ENCODE data around the gene MMD.
"Not testable (repeated sequence)": the region's sequence is repeated elsewhere in the genome, so short reads cannot be mapped to it uniquely, and the experiment has no call there.

Gene MMD

GRCh38 chr17:55405600-55405999 lies 16.0 kb downstream of the MMD start:
- no peak for DNase-seq (ENCODE audit: insufficient read length, low spot score)
- no peak for TF ChIP-seq POLR2A (IDR thresholded peaks at IDR 0.05; ENCODE audit: low read depth, low read length)
- FAIRE-seq: peak; percentile 11

- FAIRE-seq; DNase-seq (ENCODE audit: insufficient read length, low spot score): not testable (repeated sequence)
Measured at GRCh38 chr17:55404197-55404596, 17.4 kb downstream of the MMD start.

- DNase-seq (ENCODE audit: insufficient read length, low spot score): no peak
- FAIRE-seq: peak; percentile 80
- TF ChIP-seq POLR2A (IDR thresholded peaks at IDR 0.05; ENCODE audit: low read depth, low read length): no peak
Measured at GRCh38 chr17:55402374-55402773, 19.3 kb downstream of the MMD start.

GRCh38 chr17:55398689-55399088 lies 22.9 kb downstream of the MMD start:
- no peak for DNase-seq (ENCODE audit: insufficient read length, low spot score)
- TF ChIP-seq POLR2A (IDR thresholded peaks at IDR 0.05; ENCODE audit: low read depth, low read length): no peak
- peak; percentile 23 for FAIRE-seq

- DNase-seq (ENCODE audit: insufficient read length, low spot score): no peak
- TF ChIP-seq POLR2A (IDR thresholded peaks at IDR 0.05; ENCODE audit: low read depth, low read length): no peak
- no peak for FAIRE-seq
Measured at GRCh38 chr17:55395803-55396505, 25.7 kb downstream of the MMD start.

GRCh38 chr17:55394357-55395021 lies 27.1 kb downstream of the MMD start:
- FAIRE-seq: no peak
- TF ChIP-seq POLR2A (IDR thresholded peaks at IDR 0.05; ENCODE audit: low read depth, low read length): no peak
- DNase-seq (ENCODE audit: insufficient read length, low spot score): no peak

- TF ChIP-seq POLR2A (IDR thresholded peaks at IDR 0.05; ENCODE audit: low read depth, low read length): no peak
- no peak for DNase-seq (ENCODE audit: insufficient read length, low spot score)
- no peak for FAIRE-seq
Measured at GRCh38 chr17:55391764-55392467, 29.7 kb downstream of the MMD start.

GRCh38 chr17:55391244-55391757 lies 30.3 kb downstream of the MMD start:
- FAIRE-seq: no peak
- no peak for TF ChIP-seq POLR2A (IDR thresholded peaks at IDR 0.05; ENCODE audit: low read depth, low read length)

GRCh38 chr17:55390364-55390977 lies 31.2 kb downstream of the MMD start:
- DNase-seq (ENCODE audit: insufficient read length, low spot score) (no peak), FAIRE-seq (no peak)

More at GRCh38 chr17:55391244-55391757, 30.3 kb downstream of the MMD start:
- DNase-seq (ENCODE audit: insufficient read length, low spot score): no peak

GRCh38 chr17:55389715-55390114 lies 31.9 kb downstream of the MMD start:
- not testable (repeated sequence) for FAIRE-seq; DNase-seq (ENCODE audit: insufficient read length, low spot score)

More at GRCh38 chr17:55390364-55390977, 31.2 kb downstream of the MMD start:
- no peak for TF ChIP-seq POLR2A (IDR thresholded peaks at IDR 0.05; ENCODE audit: low read depth, low read length)

GRCh38 chr17:55388842-55389241 lies 32.8 kb downstream of the MMD start:
- no peak for TF ChIP-seq POLR2A (IDR thresholded peaks at IDR 0.05; ENCODE audit: low read depth, low read length)
- DNase-seq (ENCODE audit: insufficient read length, low spot score) (no peak), FAIRE-seq (no peak)

- no peak for TF ChIP-seq POLR2A (IDR thresholded peaks at IDR 0.05; ENCODE audit: low read depth, low read length)
- DNase-seq (ENCODE audit: insufficient read length, low spot score): no peak
- FAIRE-seq: no peak
Measured at GRCh38 chr17:55386796-55387332, 34.8 kb downstream of the MMD start.

GRCh38 chr17:55384643-55385232 lies 36.9 kb downstream of the MMD start:
- DNase-seq (ENCODE audit: insufficient read length, low spot score): no peak
- TF ChIP-seq POLR2A (IDR thresholded peaks at IDR 0.05; ENCODE audit: low read depth, low read length): no peak
- no peak for FAIRE-seq
